Stimulated activated CD4-positive, alpha-beta T cell treated with anti-CD3 and anti-CD28 coated beads, Interleukin-15, amount 100 ng/mL, for 24 hours (primary cell): ENCODE results near the gene CAPZA2.
"Not testable (repeated sequence)": the region's sequence is repeated elsewhere in the genome, so short reads cannot be mapped to it uniquely, and the experiment has no call there.

Experiments used
- DNase-seq: peaks from one replicate; pipeline ENCODE4 v3.0.0-alpha.2; 2020

Gene CAPZA2

DNA sequence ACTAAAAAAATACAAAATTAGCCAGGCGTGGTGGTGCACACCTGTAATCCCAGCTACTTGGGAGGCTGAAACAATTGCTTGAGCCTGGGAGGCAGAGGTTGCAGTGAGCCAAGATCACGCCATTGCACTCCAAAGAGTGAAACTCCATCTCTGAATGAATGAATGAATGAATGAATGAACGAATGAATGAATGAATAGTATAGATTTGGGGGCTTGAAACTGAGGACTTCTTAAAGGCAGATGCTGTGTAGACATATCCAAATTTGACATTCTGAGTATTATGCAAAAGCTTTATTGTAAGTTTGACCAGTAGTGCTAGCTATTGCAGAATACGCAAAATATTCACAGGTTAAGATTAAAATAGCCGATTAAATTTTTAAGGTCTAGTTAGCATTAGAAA lies 60.2 kb downstream of the CAPZA2 start:
- no peak for DNase-seq

- DNase-seq: no peak
These were observed 62.4 kb downstream of the CAPZA2 start for GRCh38 chr7:116924741-116925140.

DNA sequence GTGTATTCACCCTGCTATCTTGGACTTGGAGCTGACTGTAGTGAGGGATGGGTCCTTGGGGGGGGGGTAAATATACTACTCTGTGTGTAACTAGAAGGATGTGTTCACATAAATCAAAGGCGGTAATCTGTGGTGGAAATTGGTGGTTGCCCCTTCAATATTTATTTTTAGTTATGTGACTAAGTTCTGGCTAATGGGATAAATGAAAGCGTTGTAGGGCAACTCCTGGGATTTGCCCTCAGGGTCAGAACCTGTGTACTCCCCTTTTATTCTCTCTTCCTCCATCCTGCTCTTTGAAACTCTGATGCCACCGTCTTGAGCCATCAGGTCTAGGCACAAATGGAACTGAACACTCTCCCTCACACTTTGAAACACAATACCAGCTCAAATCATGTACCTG lies 66.6 kb downstream of the CAPZA2 start:
- DNase-seq: no peak

DNA sequence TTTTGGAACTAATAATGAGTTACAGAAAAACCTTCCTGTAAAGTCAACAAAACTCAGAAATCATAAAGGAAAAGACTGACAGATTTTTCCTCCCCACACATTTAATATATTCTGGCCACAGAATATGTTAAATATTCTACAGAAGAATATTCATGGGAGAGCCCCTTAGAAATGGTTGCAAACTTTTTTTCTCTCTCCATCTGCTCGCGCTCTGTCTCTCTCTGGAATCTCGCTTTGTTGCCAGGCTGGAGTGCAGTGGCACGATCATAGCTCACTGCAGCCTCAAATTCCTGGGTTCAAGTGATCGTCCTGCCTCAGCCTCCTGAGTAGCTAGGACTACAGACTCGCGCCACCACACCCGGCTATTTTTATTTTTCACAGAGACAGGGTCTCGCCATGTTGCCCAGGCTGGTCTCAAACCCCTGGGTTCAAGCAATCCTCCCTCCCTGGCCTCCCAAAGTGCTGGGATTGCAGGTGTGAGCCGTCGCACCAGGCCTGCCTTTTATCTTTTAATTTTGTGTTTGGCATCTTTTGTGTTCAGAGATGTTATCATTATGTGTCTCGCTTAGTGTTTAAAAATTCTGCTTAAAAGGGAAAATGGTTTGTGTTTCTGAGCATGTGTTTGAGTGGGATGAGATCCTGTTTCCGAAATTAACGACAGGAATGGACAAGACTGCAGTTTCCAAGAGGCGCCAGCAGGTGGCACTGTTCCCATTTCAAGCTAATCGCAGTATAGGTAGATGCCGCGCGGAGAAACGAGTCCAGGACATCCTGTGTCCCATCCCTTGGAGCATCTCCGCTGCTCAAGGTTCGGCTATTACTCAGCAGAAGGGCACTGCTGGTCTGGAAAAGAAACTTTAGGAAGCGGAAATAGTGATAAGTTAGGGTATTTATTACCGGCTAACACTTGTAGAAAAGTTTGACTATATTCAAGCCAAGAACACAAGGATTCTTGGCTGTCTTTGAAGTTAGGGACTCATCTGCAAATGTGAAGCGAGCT lies 67.8 kb downstream of the CAPZA2 start:
- DNase-seq: peak; percentile 83

DNA sequence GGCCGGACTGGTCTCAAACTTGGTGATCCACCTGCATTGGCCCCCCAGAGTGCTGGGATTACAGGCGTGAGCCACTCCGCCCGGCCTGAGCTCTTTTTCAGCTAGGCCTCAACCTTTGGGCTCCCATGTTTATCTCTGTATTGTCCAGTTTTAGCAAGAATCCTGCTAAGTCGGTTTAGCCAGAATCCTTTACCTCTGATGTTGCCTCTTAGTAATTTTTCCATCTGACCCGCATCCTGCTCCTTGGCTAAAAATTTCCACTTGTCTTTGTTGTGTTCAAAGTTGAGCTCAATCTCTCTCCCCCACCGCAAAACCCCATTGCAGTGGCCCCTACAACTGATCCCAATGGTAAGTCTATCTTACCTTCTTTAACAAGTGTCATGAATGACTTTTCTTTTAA lies 70.2 kb downstream of the CAPZA2 start:
- no peak for DNase-seq

DNA sequence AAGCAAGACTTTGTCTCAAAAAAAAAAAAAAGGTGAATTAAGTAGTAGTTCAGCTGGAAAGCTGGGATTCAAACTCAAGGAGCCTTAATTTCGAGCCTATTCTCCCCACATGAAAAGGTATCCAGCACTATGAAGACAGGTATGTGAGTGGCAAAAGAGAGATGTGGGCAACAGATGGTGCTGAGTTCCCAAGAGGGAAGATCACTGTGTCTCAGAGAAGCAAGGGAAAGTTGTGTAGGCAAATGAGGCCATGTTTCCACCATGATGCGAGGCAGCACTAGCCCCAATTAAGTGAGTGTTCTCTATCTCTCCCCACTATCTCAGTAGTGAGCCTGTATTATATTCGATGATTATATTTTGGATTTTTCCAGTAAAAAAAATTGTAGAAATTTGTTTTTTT lies 71.1 kb downstream of the CAPZA2 start:
- no peak for DNase-seq

DNA sequence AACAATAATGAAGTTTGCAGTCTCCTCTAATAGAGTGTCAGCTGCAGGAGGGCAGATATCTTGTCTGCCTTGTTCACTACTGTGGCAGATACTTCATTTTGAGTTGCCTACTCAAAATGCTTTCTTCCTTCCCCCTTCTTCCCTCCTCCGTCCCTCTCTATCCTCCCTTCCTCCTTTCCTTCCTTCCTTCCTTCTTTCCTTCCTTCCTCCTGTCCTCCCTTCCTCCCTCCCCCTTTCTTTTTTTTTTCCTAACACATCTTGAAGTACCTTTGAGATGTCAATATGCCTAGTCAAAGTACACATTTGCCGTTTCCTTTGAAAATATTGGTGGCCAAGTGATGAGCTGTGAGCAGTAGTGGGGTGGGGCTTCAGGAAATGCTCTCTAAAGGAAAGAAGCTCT lies 72.2 kb downstream of the CAPZA2 start:
- no peak for DNase-seq

- not testable (repeated sequence) for DNase-seq
These were observed 74.5 kb downstream of the CAPZA2 start for GRCh38 chr7:116936844-116937243.

DNA sequence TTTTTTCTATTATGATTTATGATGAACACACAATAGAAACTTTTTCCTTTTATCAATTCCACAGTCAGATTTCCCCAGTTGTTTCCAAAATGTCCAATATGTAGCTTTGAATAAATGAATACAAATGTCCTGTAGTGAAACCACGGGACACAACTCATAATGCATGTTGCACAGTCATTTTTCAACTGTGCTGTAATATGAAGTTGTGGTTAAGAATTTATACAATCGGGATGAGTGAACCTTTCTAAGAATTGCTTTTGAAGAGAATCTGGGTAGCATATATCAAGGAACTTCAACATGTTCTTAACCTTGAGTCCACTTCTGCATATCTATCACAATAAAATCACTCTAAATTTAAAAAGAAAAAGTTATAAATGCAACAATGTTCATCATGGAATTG lies 76.3 kb downstream of the CAPZA2 start:
- no peak for DNase-seq

- no peak for DNase-seq
These were observed 78.4 kb downstream of the CAPZA2 start for GRCh38 chr7:116940689-116941370.

GRCh38 chr7:116942504-116942903 lies 80.1 kb downstream of the CAPZA2 start:
- DNase-seq: no peak

- no peak for DNase-seq
These were observed 86.5 kb downstream of the CAPZA2 start for GRCh38 chr7:116948934-116949333.

DNA sequence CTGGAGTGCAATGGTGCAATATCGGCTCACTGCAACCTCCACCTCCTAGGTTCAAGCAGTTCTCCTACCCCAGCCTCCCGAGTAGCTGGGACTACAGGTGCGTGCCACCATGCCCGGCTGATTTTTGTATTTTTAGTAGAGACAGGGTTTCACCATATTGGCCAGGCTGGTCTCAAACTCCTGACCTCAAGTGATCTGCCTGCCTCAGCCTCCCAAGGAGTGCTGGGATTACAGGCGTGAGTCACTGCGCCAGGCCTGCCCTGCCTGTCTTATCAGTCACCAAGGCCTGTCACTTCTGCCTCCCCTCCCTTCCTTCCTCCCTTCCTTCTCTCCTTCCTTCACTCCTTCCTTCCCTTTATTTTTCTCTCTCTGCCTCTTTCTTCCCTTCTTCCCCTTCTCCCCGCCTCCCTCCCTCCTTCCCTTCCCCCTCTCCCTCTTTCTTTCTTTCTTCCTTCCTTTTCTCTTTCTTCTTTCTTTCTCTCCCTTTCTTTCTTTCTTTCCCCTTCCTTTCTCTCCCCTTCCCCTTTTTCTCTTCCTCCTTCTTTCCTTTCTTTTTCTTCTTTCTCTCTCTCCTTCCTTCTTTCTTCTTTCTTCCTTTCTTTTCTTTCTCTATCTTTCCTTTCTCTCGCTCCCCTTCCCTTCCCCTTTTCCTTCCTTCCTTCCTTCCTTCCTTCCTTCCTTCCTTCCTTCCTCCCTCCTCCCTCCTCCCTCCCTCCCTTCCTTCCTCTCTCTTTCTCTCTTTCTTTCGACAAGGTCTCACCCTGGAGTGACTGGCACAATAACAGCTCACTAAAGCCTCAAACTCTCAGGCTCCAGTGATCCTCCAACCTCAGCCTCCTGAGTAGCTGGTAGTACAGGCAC lies 87.8 kb downstream of the CAPZA2 start:
- no peak for DNase-seq

GRCh38 chr7:116950889-116951351 lies 88.5 kb downstream of the CAPZA2 start:
- no peak for DNase-seq

- no peak for DNase-seq
These were observed 89.2 kb downstream of the CAPZA2 start for GRCh38 chr7:116951366-116952292.

DNA sequence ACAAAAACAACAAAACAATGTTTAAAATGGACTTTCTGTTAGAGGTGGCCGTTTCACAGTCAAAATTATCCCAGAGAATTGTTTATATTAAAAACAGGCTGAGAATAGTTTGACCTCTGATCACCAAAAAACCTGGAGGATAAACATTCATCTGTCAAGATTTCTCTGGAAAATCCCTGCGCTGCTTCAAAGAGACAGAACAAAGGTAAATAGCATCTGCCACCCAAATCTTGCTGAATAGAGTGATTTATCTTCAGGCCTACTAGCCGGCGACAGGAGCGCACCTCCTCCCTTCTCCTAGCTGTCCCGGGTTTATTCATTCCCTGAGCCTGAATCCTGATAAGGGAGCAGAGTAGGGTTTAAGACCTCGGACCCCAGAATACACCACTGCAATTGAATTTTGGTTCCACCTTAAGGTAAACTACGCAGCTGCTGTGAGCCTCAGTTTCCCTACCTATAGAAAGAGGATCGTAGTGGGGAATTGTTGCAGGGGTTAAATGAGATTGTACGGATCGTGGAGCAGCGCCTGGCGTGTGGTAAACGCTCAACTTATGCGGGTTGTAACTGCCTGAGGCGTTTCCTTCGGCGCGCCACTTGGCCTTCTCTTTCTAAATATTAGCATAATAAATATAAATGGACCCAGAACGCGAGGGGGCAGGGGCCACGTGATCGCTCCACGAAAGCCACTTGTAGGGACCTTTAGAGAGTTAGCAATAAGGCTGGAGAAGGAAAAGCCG lies 90.4 kb downstream of the CAPZA2 start:
- no peak for DNase-seq

GRCh38 chr7:116953372-116953905 lies 91.1 kb downstream of the CAPZA2 start, which contains the start of gene ST7:
ST7 (plus strand) TSS chr7:116953501; CDS start chr7:116953541, 40 bp downstream.
- peak; percentile 78 for DNase-seq

DNA sequence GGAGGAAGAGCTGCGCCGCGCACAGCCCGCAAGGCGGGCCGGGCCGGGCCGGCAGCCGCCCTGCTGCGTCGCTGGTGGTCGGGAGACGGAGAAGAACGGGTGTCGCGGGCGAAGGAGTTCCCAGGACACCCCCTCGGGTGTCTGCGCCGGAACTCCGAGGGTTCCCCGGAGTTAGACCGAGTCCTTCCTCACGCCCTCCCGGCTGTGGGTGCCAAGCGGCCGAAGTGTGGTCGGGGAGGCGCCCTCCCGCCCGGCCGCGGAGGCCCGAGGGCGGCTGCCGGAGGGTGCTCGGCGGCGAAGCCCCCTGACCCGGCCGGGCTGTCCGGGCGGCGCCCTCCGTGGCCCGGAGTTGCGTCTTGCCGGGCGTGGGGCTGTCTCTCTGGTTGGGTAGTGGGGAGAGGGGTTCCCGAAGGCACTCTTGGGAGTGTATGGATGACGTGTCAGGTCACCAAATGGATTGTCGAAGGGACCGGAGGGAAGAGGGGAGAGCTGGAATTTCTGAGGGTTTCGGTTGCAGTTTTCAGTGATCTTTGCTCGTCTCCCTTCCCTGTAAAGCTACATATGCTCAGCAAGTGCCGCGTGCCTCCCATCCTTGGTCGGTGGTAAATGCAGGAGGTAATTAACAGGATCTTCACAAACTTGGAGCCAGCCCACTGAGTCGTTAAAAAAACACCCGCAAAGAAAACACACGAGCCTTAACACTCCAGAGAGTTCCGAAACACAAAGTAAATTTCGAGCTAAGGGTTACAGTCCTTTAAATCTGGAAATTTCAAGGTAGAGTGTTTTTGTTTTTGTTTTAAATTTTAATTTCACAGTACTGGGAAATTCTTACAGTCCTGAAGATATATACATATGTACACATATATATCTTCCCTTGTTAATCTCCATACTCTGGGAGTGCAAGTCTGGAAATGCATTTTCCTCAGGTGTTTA lies 91.8 kb downstream of the CAPZA2 start:
- DNase-seq: peak; percentile 39

GRCh38 chr7:116955340-116955739 lies 93.0 kb downstream of the CAPZA2 start:
- no peak for DNase-seq
